Fibroblast of lung (primary cell): ENCODE measurements around the gene SCYL1.

Source experiments
- CTCF ChIP-seq, 2 donors: IDR thresholded peaks in 1 of 2; conservative IDR thresholded peaks in 1 of 2; 1 replicate in 1 of 2; 2 replicates in 1 of 2; pipeline ENCODE4 v1.5.1; 2011 to 2012; ENCODE audit warnings: low read length in 2 of 2, control low read depth in 1 of 2, inconsistent platforms in 1 of 2, low read depth in 1 of 2, mild to moderate bottlenecking in 1 of 2
- EZH2 ChIP-seq: IDR thresholded peaks from 2 replicates; pipeline ENCODE4 v1.5.1; 2012; ENCODE audit warnings: low read length, control low read depth, mild to moderate bottlenecking; ENCODE audit errors: missing control alignments

- TF ChIP-seq CTCF (conservative IDR thresholded peaks at IDR 0.05 in 1 of 2, IDR thresholded peaks at IDR 0.05 in 1 of 2; ENCODE audit: low read depth in 1 of 2, low read length in 2 of 2) (no peak), EZH2 (no peak)
Observed at GRCh38 chr11:65586247-65586630, 61.4 kb downstream of the SCYL1 start.
